Measurements from ENCODE around the gene FGF5. TPM values are rescaled to one million over a fixed set of nuclear protein-coding genes. Genes with fewer than 3 reads are reported as not detected.
"Not testable (repeated sequence)": the region's sequence is repeated elsewhere in the genome, so short reads cannot be mapped to it uniquely, and the experiment has no call there.

The FGF5 gene
- total RNA-seq, 1 donor from 2014 or later: 5.8 TPM

DNA sequence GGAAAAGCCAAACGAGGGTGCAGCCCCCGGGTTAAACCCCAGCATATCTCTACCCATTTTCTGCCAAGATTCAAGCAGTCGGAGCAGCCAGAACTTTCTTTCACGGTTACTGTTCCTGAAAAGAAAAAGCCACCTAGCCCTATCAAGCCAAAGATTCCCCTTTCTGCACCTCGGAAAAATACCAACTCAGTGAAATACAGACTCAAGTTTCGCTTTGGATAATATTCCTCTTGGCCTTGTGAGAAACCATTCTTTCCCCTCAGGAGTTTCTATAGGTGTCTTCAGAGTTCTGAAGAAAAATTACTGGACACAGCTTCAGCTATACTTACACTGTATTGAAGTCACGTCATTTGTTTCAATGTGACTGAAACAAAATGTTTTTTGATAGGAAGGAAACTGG, 20.0 kb downstream of the FGF5 start:
- TF ChIP-seq CTCF (conservative IDR thresholded peaks at IDR 0.05; ENCODE audit: low read depth, low read length): no peak
- no peak overlapping the region for H3K4me3 ChIP-seq (ENCODE audit: low read depth, low read length)
- DNase-seq (ENCODE audit: low read depth): no peak

GRCh38 chr4:80290665-80291064, 24.2 kb downstream of the FGF5 start:
- not testable (repeated sequence) for H3K4me3 ChIP-seq (ENCODE audit: low read depth, low read length); DNase-seq (ENCODE audit: low read depth)

DNA sequence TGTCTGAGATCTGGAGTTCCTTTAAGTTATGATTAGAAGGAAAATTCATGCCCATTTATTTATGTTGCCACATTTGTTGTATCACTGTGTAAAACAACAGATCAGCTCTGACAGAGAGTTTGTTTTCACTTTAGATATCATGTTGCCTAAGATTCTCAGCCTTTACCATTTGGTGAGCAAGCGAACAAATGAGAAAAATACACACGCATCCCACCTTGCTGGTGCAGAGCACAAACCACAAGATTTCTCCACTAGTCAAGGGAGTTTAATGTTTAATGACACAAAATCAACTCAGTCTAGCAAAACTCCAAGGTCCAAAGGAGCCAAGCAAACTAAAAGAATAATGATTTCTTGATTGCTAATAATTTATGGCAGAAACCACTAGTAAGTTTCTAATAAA, 27.7 kb downstream of the FGF5 start:
- DNase-seq (ENCODE audit: low read depth): no peak
- H3K4me3 ChIP-seq (ENCODE audit: low read depth, low read length): no peak overlapping the region
- no peak for TF ChIP-seq CTCF (conservative IDR thresholded peaks at IDR 0.05; ENCODE audit: low read depth, low read length)

DNA sequence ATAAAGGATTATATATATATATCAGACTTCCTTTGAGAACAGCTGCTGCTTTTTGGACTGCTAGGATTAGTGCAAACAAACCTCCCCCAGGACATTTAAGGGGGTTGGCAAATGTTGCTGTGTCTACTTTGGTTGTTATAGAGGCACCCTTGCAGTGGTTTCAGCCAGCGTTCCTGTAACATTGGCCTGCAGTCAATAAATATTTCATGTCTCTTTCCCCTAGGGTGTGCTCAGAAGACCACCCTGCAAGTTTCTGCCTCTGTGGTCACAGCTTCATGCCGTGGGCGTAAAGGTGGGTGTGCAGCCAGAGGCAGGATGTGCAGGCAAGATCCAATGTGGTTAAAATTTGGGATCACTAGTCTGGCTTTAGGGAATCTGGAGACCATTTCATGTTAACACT, 28.9 kb downstream of the FGF5 start:
- no peak overlapping the region for H3K4me3 ChIP-seq (ENCODE audit: low read depth, low read length)
- no peak for TF ChIP-seq CTCF (conservative IDR thresholded peaks at IDR 0.05; ENCODE audit: low read depth, low read length)
- DNase-seq (ENCODE audit: low read depth): no peak

DNA sequence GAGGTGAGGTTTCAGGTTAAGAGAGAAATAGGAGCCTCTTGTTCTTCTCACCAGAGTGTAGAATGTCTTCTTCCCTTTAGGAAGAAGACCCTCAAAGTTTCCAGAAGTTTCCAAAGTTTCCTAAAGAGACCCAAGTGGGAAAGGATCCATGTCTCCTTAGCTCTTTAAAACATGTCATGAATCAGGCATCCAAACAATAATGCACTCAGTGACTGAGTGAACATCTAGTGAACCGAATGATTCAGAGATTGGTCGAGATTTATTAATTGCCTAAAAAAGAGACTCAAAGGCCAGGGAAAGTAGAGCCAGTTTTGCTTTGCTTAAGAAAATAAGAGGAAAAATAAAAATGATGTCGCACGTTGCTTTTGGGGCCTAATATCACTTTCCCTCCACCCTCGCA, 29.4 kb downstream of the FGF5 start:
- DNase-seq (ENCODE audit: low read depth): no peak
- no peak overlapping the region for H3K4me3 ChIP-seq (ENCODE audit: low read depth, low read length)
- no peak for TF ChIP-seq CTCF (conservative IDR thresholded peaks at IDR 0.05; ENCODE audit: low read depth, low read length)

- no peak overlapping the region for H3K4me3 ChIP-seq (ENCODE audit: low read depth, low read length)
- TF ChIP-seq CTCF (conservative IDR thresholded peaks at IDR 0.05; ENCODE audit: low read depth, low read length): no peak
- no peak for DNase-seq (ENCODE audit: low read depth)
These were observed 35.4 kb downstream of the FGF5 start for GRCh38 chr4:80301884-80302283.

DNA sequence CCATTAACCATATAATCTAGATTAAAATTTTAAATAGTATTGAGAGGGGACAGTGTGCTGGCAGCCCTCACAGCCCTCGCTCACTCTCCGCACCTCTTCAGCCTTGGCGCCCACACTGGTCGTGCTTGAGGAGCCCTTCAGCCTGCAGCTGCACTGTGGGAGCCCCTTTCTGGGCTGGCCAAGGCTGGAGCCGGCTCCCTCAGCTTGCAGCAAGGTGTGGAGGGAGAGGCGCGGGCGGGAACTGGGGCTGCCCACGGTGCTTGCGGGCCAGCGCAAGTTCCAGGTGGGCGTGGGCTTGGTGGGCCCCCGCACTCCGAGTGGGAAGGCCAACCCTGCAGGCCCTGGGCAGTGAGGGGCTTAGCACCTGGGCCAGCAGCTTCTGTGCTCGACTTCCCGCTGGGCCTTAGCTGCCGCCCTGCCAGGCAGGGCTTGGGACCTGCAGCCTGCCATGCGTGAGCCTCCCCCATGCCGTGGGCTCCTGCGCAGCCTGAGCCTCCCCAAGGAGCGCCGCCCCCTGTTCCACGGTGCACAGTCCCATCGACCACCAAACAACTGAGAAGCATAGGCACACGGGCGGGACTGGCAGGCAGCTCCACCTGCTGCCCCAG, 36.3 kb downstream of the FGF5 start:
- TF ChIP-seq CTCF (conservative IDR thresholded peaks at IDR 0.05; ENCODE audit: low read depth, low read length): no peak

More for the DNA sequence above, 36.3 kb downstream of the FGF5 start:
- no peak for DNase-seq (ENCODE audit: low read depth)
- no peak overlapping the region for H3K4me3 ChIP-seq (ENCODE audit: low read depth, low read length)

All from epithelial cell of proximal tubule (primary cell).